Prostate gland (tissue), 2 donors: ENCODE data around the gene FAM53A. TPM values are rescaled to one million over a fixed set of nuclear protein-coding genes. Genes with fewer than 3 reads are reported as not detected.

Source experiments
- DNase-seq: peaks from one replicate; pipeline ENCODE4 v3.0.0-alpha.2; 2019; ENCODE audit warnings: low spot score
- H3K27ac ChIP-seq, 2 donors: fragments of 200-600 bp; sonication (generic); 2 replicates each; pipeline ENCODE4 v1.5.1; 2017 to 2019
- H3K27me3 ChIP-seq: fragments of 200-600 bp; sonication (generic); replicated peaks from 2 replicates; pipeline ENCODE4 v1.5.1; 2019; ENCODE audit not compliant: insufficient read depth
- H3K36me3 ChIP-seq, 2 donors: fragments of 200-600 bp; sonication (generic); 1 replicate in 1 of 2; 2 replicates in 1 of 2; pipeline versions ENCODE4 v1.5.1 to v1.8.1; 2017 to 2019
- H3K4me1 ChIP-seq: fragments of 200-600 bp; sonication (generic); replicated peaks from 2 replicates; pipeline ENCODE4 v1.5.1; 2019
- H3K4me3 ChIP-seq, 2 donors: fragments of 200-600 bp; sonication (generic); 2 replicates each; pipeline ENCODE4 v1.5.1; 2017 to 2019
- H3K9me3 ChIP-seq: fragments of 200-600 bp; sonication (generic); 2 replicates; pipeline ENCODE4 v1.5.1; 2017
- POLR2A ChIP-seq: fragments of 450-650 bp; IDR thresholded peaks from one replicate; pipeline ENCODE4 v1.6.1; 2016; ENCODE audit warnings: antibody characterized with exemption, mild to moderate bottlenecking
- POLR2AphosphoS5 ChIP-seq: sonication (generic); formaldehyde crosslinking; IDR thresholded peaks from one replicate; pipeline ENCODE4 v1.6.1; 2017; ENCODE audit warnings: antibody characterized with exemption
- WGBS: methylation state at CpG from one replicate; pipeline ENCODE4 v1.1.5; 2018; 5-methylcytosine and 5-hydroxymethylcytosine counted together
- intact Hi-C: fragments of 100-400 bp; cut with DNase I; formaldehyde crosslinking; loops from one replicate; pipeline ENCODE4 v1.14.2; 2022
- total RNA-seq, 2 donors: library from RNA; depleted of rRNA; stranded (reverse); fragments of >200 nt; gene quantifications; one replicate each; pipeline ENCODE4 v1.1.0, GENCODE V29; 2016
- TF ChIP-seq, protein P1 (sequence below), 4 experiments: fragments of 200-600 bp in 2 of 4; fragments of 450-650 bp in 2 of 4; sonication (generic) in 2 of 4; IDR thresholded peaks; 1 replicate in 3 of 4; 2 replicates in 1 of 4; pipeline ENCODE4 v1.5.1; 2016 to 2019; ENCODE audit warnings: antibody characterized with exemption in 4 of 4, mild to moderate bottlenecking in 2 of 4, moderate library complexity in 2 of 4

Gene FAM53A, protein sequence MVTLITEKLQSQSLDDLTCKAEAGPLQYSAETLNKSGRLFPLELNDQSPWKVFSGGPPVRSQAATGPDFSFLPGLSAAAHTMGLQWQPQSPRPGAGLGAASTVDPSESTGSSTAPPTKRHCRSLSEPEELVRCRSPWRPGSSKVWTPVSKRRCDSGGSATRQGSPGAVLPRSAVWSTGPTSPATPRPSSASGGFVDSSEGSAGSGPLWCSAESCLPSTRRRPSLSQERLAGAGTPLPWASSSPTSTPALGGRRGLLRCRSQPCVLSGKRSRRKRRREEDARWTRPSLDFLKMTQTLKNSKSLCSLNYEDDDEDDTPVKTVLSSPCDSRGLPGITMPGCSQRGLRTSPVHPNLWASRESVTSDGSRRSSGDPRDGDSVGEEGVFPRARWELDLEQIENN
- total RNA-seq: 10 to 100 TPM in 1 of 2 donors, 1 to 10 TPM in 1; 2.3 to 16.8 TPM

DNA sequence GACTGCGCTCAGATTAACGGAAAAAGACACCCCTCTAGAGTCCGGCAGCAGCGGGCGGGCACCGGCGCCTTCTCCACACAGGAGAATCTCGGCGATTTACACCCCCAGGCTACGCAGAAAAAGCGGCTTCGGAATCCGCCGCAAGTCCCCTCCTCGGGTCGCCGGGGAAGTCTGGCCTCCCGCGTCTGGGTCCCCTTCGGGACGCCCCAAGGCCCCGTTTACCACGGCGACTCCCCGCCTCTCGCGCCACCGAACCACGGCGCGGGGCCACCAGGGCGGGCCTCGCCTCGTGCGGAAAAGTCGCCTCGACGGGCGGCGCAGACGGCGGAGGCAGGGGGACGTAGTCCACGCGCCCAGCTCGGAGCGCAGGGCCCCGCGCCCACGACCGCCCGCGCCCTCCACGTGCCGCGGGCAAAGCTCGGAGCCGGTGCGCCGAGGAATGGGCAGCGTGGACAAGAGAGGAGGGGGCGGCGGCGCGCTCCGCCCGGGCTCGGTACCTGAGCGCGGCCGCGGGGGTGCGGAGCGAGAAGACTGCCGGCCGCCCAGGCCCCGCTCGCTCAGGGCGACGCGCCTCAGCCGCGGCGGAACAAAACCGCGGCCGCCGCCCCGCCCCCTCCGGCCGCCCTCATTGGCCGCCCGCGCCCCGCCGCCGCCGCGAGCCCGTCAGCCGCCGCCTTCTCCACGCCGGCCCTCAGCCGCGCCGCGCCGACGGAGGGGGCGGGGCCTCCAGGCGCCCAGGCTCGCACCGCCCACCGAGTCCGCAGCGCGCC lies at the start of gene FAM53A:
Gene FAM53A, minus strand, starts transcription at position 578 of the 770 bp plus-strand sequence. CDS start 15,572 bp downstream, outside the sequence.
- DNase-seq: peak; percentile 89
- Histone ChIP-seq H3K4me3 (peak within 1 kb of the TSS; percentile 53 to 59), H3K27ac (peak within 1 kb of the TSS; percentile 61 to 71), H3K9me3 (no peaks in the 10 kb centered on the region), H3K4me1 (no peaks in the 10 kb centered on the region), H3K27me3 (no peaks in the 10 kb centered on the region), H3K36me3 (no peaks in the 10 kb centered on the region)
- TF ChIP-seq, protein P1, sequence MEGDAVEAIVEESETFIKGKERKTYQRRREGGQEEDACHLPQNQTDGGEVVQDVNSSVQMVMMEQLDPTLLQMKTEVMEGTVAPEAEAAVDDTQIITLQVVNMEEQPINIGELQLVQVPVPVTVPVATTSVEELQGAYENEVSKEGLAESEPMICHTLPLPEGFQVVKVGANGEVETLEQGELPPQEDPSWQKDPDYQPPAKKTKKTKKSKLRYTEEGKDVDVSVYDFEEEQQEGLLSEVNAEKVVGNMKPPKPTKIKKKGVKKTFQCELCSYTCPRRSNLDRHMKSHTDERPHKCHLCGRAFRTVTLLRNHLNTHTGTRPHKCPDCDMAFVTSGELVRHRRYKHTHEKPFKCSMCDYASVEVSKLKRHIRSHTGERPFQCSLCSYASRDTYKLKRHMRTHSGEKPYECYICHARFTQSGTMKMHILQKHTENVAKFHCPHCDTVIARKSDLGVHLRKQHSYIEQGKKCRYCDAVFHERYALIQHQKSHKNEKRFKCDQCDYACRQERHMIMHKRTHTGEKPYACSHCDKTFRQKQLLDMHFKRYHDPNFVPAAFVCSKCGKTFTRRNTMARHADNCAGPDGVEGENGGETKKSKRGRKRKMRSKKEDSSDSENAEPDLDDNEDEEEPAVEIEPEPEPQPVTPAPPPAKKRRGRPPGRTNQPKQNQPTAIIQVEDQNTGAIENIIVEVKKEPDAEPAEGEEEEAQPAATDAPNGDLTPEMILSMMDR (IDR thresholded peaks at IDR 0.05): peak in 1 of 4 experiments; percentile 33
- no peak for TF ChIP-seq POLR2AphosphoS5
- intact Hi-C loops: loop anchor here (5.0 kb wide), 1 partner anchor 38 kb away; the partner anchor contains the start of genes TACC3 and TMEM129
- WGBS: under 1% methylated on average over 36 of the region's 118 CpGs

DNA sequence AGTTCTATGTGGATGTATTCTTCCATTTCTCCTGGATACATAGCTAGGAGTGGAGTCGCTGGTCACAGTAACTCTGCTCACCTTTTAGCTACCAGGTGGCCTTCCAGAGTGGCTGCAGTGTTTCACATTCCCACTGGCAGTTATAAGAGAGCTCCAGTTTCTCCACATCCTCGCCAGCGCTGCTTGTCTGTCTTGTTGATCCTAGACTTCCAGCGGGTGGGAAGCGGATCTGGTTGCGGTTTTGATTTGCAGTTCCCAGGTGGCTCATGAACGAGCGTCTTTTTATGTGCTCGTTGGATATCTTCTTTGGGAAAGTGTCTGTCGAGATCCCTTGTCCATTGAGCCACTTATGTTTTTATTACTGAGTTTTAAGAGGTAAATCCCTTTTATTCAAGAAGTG lies 48.8 kb upstream of the FAM53A start:
- 60% methylated on average over 10 of the region's 10 CpGs for WGBS

DNA sequence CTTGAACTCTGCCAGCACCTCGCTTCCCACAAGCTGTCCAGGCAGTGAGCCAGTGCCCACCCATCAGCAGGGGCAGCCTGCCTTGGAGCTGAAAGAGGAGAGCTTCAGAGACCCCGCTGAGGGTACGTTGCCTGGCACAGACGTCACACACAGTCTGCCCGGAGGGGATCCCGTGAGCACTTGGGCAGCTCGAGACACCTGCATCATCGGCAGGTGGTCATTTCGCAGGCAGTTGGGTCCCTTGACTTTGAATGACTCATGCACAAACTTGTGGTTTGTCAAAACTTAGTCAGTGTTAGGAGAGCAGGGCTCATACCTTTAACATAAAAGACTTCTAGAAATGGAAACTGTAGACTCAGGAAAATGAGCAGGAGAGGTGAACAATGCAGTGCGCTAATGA lies 47.1 kb upstream of the FAM53A start:
- no peaks in the 10 kb centered on the region for H3K4me1 ChIP-seq
- TF ChIP-seq, protein P1 (IDR thresholded peaks at IDR 0.05): no peak
- TF ChIP-seq POLR2A (no peak), POLR2AphosphoS5 (no peak)
- no peak overlapping the region for H3K4me3 ChIP-seq
- WGBS: 91% methylated on average over 10 of the region's 10 CpGs
- no peaks in the 10 kb centered on the region for H3K9me3 ChIP-seq
- no peaks in the 10 kb centered on the region for H3K36me3 ChIP-seq
- no peak overlapping the region for H3K27ac ChIP-seq
- DNase-seq: no peak
- intact Hi-C loops: no loop called here
- no peaks in the 10 kb centered on the region for H3K27me3 ChIP-seq

More for the DNA sequence above, 48.8 kb upstream of the FAM53A start:
- Histone ChIP-seq H3K9me3 (no peaks in the 10 kb centered on the region), H3K27ac (no peak overlapping the region), H3K36me3 (no peaks in the 10 kb centered on the region), H3K4me3 (no peak overlapping the region), H3K27me3 (no peaks in the 10 kb centered on the region), H3K4me1 (no peaks in the 10 kb centered on the region)
- TF ChIP-seq, protein P1 (IDR thresholded peaks at IDR 0.05): no peak
- TF ChIP-seq POLR2A (no peak), POLR2AphosphoS5 (no peak)
- DNase-seq: no peak
- intact Hi-C loops: no loop called here

DNA sequence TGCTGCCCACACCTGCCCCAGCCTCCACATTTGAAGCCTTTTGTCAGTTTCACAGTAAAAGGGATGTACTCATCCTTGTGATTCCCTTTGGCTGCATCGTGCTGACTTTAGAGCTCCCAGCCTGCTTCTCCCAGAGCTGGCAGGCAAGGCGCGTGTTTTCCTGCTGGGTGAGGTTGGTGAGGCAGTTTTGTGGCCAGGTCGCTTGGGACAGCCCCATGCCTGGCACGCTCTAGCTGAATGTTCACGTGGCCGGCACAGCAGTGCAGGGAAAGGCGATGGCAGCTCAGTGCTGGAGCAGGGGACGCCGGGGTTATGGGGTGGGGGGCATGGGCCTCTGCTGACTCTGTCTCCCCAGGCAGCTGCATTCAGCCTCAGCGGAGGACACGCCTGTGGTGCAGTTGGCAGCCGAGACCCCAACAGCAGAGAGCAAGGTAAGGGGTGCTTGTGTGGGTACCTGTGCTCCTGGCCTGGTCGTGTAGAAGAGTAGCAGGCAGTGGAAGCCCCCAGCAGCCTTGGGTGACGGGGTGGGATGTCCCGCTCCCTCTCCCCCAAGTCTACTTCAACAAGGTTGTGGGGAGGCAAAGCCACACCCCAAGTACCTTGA lies 46.5 kb upstream of the FAM53A start:
- intact Hi-C loops: no loop called here
- no peak overlapping the region for H3K4me3 ChIP-seq
- TF ChIP-seq, protein P1 (IDR thresholded peaks at IDR 0.05): no peak
- WGBS: 95% methylated on average over 16 of the region's 16 CpGs
- H3K9me3 ChIP-seq: no peaks in the 10 kb centered on the region
- H3K4me1 ChIP-seq: no peaks in the 10 kb centered on the region
- no peaks in the 10 kb centered on the region for H3K27me3 ChIP-seq
- DNase-seq: no peak
- no peaks in the 10 kb centered on the region for H3K36me3 ChIP-seq
- H3K27ac ChIP-seq: no peak overlapping the region
